GM21515 (cell line): Measurements from ENCODE around the gene SHH.

ENCODE experiments used
- ATAC-seq: cut with Tn5 transposase; IDR thresholded peaks from one replicate; pipeline ENCODE4 v1.9.1; 2021; ENCODE audit not compliant: unreplicated experiment

SHH gene

GRCh38 chr7:155766966-155767916 is 45.0 kb downstream of the SHH start:
- no peak for ATAC-seq

- no peak for ATAC-seq
Measured at GRCh38 chr7:155766386-155766785, 45.9 kb downstream of the SHH start.

- ATAC-seq = no peak
Measured at GRCh38 chr7:155765458-155765857, 46.8 kb downstream of the SHH start.

GRCh38 chr7:155764438-155764793 is 47.8 kb downstream of the SHH start:
- ATAC-seq = peak; percentile 20

- ATAC-seq = peak; percentile 42
Measured at GRCh38 chr7:155763691-155764437, 48.4 kb downstream of the SHH start.

GRCh38 chr7:155763122-155763521 is 49.1 kb downstream of the SHH start:
- ATAC-seq = no peak

GRCh38 chr7:155762655-155763054 is 49.6 kb downstream of the SHH start:
- ATAC-seq = no peak

- ATAC-seq = no peak
Measured at GRCh38 chr7:155762036-155762435, 50.2 kb downstream of the SHH start.

GRCh38 chr7:155761162-155761561 is 51.1 kb downstream of the SHH start:
- no peak for ATAC-seq

GRCh38 chr7:155759740-155760430 is 52.4 kb downstream of the SHH start:
- ATAC-seq = no peak

GRCh38 chr7:155758348-155758747 is 53.9 kb downstream of the SHH start:
- ATAC-seq = no peak

- no peak for ATAC-seq
Measured at GRCh38 chr7:155756322-155756721, 55.9 kb downstream of the SHH start.

GRCh38 chr7:155755026-155755425 is 57.2 kb downstream of the SHH start:
- no peak for ATAC-seq

- no peak for ATAC-seq
Measured at GRCh38 chr7:155754165-155754564, 58.1 kb downstream of the SHH start.

GRCh38 chr7:155753446-155753965 is 58.8 kb downstream of the SHH start:
- ATAC-seq = peak; percentile 8

GRCh38 chr7:155752756-155753445 is 59.4 kb downstream of the SHH start:
- peak; percentile 70 for ATAC-seq

GRCh38 chr7:155751409-155751808 is 60.9 kb downstream of the SHH start:
- ATAC-seq = no peak

GRCh38 chr7:155750255-155751125 is 61.8 kb downstream of the SHH start:
- no peak for ATAC-seq
